Measurements from ENCODE around the gene KIF16B.
"Not testable (repeated sequence)": the region's sequence is repeated elsewhere in the genome, so short reads cannot be mapped to it uniquely, and the experiment has no call there.

KIF16B gene, protein sequence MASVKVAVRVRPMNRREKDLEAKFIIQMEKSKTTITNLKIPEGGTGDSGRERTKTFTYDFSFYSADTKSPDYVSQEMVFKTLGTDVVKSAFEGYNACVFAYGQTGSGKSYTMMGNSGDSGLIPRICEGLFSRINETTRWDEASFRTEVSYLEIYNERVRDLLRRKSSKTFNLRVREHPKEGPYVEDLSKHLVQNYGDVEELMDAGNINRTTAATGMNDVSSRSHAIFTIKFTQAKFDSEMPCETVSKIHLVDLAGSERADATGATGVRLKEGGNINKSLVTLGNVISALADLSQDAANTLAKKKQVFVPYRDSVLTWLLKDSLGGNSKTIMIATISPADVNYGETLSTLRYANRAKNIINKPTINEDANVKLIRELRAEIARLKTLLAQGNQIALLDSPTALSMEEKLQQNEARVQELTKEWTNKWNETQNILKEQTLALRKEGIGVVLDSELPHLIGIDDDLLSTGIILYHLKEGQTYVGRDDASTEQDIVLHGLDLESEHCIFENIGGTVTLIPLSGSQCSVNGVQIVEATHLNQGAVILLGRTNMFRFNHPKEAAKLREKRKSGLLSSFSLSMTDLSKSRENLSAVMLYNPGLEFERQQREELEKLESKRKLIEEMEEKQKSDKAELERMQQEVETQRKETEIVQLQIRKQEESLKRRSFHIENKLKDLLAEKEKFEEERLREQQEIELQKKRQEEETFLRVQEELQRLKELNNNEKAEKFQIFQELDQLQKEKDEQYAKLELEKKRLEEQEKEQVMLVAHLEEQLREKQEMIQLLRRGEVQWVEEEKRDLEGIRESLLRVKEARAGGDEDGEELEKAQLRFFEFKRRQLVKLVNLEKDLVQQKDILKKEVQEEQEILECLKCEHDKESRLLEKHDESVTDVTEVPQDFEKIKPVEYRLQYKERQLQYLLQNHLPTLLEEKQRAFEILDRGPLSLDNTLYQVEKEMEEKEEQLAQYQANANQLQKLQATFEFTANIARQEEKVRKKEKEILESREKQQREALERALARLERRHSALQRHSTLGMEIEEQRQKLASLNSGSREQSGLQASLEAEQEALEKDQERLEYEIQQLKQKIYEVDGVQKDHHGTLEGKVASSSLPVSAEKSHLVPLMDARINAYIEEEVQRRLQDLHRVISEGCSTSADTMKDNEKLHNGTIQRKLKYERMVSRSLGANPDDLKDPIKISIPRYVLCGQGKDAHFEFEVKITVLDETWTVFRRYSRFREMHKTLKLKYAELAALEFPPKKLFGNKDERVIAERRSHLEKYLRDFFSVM (N-terminal part only)

DNA sequence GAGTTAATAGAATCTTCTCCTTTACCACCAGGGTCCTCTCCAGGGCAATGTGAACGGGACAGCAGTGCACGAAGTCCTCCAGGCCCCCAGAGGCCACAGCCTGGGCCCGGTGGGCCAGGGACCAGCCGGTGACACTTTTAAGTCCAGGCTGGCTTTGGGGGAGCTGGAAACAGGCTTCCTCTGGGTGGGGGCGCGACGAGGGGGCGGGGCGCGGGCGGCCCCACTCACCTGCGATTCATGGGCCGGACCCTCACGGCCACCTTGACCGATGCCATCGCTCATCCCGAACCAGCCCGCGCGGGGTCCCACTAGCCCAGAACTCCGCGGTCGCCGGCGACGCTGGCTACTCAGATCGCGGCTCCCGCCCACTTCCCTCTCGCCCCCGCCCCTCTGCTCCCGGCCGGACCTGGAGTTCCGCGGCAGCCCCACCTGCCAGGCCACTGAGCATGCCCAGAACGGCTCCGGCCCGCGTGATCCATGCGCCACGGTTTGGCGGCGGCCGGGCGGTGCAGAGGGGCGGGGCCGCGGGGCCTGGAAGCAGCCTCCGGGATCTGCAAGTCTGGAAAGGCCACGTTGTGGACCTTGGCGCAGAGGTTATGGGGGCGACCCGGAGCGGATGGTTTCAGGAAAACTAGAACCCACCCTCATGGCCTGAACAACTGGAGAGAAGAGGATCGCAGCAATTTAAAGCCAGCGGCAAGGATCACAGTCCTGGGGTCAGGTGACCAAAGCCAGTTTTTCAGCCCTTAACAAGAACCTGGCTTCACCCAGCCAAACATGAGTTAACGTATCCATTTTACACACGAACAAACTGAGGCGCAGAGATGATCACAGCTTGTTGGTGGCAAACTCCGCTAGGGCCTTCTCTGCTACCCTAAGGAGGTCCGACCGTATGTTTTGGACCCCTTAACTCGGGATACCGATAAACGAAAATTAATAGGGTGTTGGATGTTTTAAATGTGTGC lies at the start of gene KIF16B:
TSS of gene KIF16B (minus strand) at position 448 of the 965 bp plus-strand sequence. CDS start at position 275, 173 bp downstream.
- peak; percentile 74 for DNase-seq (ENCODE audit: low spot score)

DNA sequence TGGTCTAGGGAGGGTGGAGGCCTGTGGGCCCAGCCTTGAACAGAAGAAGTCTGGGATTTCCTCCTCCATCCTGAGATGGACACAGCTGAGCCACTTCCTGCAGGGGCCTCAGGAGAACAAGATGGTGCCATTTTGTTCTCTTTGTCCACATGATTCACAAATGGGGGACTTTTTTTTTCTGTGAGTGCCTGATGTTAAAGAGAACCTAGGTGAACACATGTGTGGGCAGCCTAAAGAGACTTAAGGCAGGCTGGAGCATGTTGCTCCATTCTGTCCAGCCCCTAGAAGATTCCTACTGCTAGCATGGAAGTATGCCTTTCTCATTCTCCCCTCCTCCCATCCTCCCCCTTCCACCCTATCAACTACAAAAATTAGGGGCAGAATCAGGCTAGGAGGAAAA lies 49.3 kb upstream of the KIF16B start:
- no peak for DNase-seq (ENCODE audit: low spot score)

- no peak for DNase-seq (ENCODE audit: low spot score)
Measured at GRCh38 chr20:16621435-16622141, 48.3 kb upstream of the KIF16B start.

GRCh38 chr20:16620961-16621360 lies 47.7 kb upstream of the KIF16B start:
- no peak for DNase-seq (ENCODE audit: low spot score)

GRCh38 chr20:16619953-16620352 lies 46.7 kb upstream of the KIF16B start:
- no peak for DNase-seq (ENCODE audit: low spot score)

DNA sequence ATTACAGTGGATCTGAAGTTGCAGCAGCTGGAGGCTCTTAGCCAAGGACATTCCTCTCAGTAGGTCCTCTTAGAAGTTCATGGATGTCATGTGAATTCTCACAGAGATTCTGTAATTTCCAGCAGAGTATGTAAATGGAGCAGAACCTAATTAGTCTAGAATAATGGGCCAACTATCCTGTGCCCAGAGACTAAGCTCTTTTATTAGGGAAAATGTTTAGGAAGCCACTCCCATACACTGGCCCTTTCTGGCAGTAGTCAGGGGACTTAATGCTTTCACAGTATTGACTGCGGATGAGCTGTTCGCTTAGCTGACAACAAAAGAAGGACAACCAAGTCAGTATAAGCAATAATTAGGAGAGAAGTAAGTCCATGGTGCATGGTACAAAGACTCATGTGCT lies 43.8 kb upstream of the KIF16B start:
- no peak for DNase-seq (ENCODE audit: low spot score)

DNA sequence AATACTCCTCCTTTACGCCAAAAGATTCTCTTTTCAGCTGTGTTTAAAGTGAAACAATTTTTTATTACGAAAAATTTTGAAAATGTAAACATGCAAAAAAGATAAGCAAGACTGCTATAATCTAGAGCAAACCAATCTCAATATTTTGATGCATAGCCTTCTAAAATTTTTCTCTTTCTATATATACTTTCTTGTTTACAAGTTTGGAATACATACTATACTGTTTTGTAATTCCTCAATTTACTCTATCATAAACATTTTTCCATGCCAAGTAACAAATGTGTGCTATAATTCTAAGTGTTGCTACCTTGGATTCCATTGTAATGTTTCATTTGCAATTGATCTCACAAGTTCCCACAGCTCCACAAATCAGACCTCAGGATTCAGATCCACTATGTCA lies 43.1 kb upstream of the KIF16B start:
- no peak for DNase-seq (ENCODE audit: low spot score)

GRCh38 chr20:16615199-16615598 lies 42.0 kb upstream of the KIF16B start:
- DNase-seq (ENCODE audit: low spot score), result no peak

DNA sequence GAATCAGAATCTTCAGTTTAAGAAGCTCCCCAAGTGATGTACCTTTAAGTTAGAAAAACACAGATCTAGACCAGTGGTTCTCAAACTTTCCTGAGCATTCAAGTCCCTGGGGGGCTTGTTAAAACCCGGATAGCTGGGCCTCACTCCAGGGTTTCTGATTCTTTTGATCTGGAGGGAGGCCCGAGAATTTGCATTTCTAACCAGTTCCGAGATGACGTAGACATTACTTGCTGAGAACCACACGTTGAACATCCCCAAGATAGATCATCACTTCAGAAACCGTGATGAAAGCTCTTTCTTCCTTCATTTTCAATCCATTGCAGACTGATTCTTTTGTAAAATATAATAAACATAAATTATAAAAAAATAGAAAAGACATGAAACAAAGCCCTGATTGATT lies 40.7 kb upstream of the KIF16B start:
- no peak for DNase-seq (ENCODE audit: low spot score)

GRCh38 chr20:16612706-16613105 lies 39.5 kb upstream of the KIF16B start:
- DNase-seq (ENCODE audit: low spot score), result no peak

GRCh38 chr20:16611817-16612216 lies 38.6 kb upstream of the KIF16B start:
- no peak for DNase-seq (ENCODE audit: low spot score)

DNA sequence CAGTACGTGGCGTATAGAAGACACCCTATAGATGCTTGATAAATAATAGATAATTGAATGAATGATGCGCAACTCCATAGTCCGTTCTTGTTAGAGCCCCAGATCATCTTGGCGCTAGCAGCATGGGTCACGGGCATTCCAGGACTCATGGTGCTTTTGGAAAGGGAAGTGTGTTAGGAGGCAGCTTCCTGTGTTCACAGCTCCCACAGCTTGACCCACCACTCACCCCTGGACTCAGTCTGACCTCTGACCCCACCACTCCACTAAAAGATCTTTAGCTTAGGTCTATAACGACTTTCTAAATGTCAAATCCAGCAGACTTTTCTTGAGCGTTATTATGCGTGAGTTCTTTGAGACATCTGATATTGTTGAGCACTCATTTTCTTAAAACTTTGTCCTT lies 35.8 kb upstream of the KIF16B start:
- no peak for DNase-seq (ENCODE audit: low spot score)

- DNase-seq (ENCODE audit: low spot score), result no peak
Measured at GRCh38 chr20:16608277-16608650, 35.0 kb upstream of the KIF16B start.

DNA sequence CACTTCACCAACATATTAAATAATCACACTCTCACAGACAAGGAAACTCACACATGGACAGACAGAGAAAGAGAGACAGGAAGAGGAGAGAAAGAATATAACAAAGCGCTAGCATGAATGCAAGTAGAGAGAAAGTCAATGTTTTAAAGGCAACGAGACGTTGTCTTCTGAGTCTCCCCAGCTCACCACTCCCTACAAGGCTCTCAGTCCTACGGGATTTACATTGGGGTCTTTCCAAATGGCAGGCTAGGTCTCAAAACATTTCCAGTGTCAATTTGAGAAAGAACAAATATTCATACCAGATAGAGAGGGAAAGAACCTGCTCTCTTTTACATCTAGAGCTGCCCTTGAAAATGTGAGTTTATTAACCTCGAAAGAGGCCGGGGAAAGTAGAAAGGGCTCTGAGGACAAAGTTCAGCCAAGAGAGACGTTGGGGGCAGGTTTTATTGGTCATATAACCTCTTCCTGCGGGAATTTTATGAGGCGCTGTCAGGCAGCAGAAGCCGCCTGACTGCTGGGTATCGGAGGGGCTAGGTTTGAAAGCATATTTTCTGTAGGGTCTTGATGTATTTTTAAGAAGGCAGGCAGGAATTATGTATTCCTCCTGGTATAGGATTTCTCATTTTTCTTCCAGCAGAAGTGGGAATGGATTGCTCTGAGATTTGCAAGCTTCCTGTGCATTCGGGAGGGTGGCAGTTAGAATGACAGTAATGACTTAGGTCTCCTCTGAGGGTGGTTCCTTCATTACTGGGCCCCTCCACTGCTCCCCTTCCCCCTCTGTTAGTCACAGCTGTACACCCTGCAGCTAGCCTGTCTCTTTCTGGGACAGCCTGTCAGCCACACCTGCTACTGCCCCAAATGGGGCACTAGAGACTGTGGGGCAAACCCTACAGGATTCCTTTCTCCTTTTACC lies 34.4 kb upstream of the KIF16B start:
- no peak for DNase-seq (ENCODE audit: low spot score)

- peak; percentile 1 for DNase-seq (ENCODE audit: low spot score)
Measured at GRCh38 chr20:16606468-16607070, 33.3 kb upstream of the KIF16B start.

DNA sequence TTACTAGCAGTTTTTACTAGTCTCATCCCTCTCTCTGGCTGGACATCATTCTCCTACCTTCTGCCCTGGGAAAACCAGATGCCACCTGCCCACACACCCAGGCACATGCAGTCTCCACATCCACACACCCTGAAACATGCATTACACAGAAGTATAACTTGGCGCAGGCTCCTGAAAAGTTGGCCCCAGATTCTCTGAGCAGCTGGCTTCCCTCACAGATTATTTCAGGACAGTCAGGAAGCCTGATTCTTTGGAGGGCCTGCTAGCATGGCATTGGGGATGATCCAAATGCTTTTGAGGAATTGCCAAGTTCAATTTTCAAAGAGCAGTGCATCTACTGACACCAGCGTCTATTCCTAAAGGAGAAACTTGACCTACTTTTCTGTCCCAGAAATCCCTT lies 27.8 kb upstream of the KIF16B start:
- DNase-seq (ENCODE audit: low spot score), result no peak

- no peak for DNase-seq (ENCODE audit: low spot score)
Measured at GRCh38 chr20:16599257-16599656, 26.0 kb upstream of the KIF16B start.

GRCh38 chr20:16596991-16597390 lies 23.7 kb upstream of the KIF16B start:
- no peak for DNase-seq (ENCODE audit: low spot score)

GRCh38 chr20:16596404-16596803 lies 23.2 kb upstream of the KIF16B start:
- not testable (repeated sequence) for DNase-seq (ENCODE audit: low spot score)

All from kidney capillary endothelial cell (primary cell).